Ishikawa (cell line): ENCODE data around the gene DNAH17.

Experiments
- CEBPB ChIP-seq: IDR thresholded peaks from 2 replicates; pipeline ENCODE4 v1.6.1; 2012
- CREB1 ChIP-seq: IDR thresholded peaks from 2 replicates; pipeline ENCODE4 v1.6.1; 2012; ENCODE audit warnings: low read depth
- EGR1 ChIP-seq: IDR thresholded peaks from 2 replicates; pipeline ENCODE4 v1.6.1; 2012
- EP300 ChIP-seq: IDR thresholded peaks from 2 replicates; pipeline ENCODE4 v1.6.1; 2012; ENCODE audit warnings: borderline replicate concordance
- FOXM1 ChIP-seq: IDR thresholded peaks from 2 replicates; pipeline ENCODE4 v1.6.1; 2012; ENCODE audit warnings: low read depth, borderline replicate concordance
- MAX ChIP-seq: IDR thresholded peaks from 2 replicates; pipeline ENCODE4 v1.6.1; 2012
- NFIC ChIP-seq: IDR thresholded peaks from 2 replicates; pipeline ENCODE4 v1.6.1; 2012
- RAD21 ChIP-seq: IDR thresholded peaks from 2 replicates; pipeline ENCODE4 v1.6.1; 2012; ENCODE audit warnings: low read depth
- REST ChIP-seq: IDR thresholded peaks from 2 replicates; pipeline ENCODE4 v1.6.1; 2012; ENCODE audit warnings: low read depth, mild to moderate bottlenecking
- TAF1 ChIP-seq: IDR thresholded peaks from 2 replicates; pipeline ENCODE4 v1.6.1; 2012; ENCODE audit warnings: low read depth, mild to moderate bottlenecking
- TCF12 ChIP-seq: IDR thresholded peaks from 2 replicates; pipeline ENCODE4 v1.6.1; 2012; ENCODE audit warnings: low read depth
- TEAD4 ChIP-seq: IDR thresholded peaks from 2 replicates; pipeline ENCODE4 v1.6.1; 2012
- YY1 ChIP-seq: IDR thresholded peaks from 2 replicates; pipeline ENCODE4 v1.6.1; 2012; ENCODE audit warnings: low read depth
- ZBTB7A ChIP-seq: IDR thresholded peaks from 2 replicates; pipeline ENCODE4 v1.6.1; 2012; ENCODE audit warnings: low read depth
- TF ChIP-seq, protein P1 (sequence below): IDR thresholded peaks from 2 replicates; pipeline ENCODE4 v1.6.1; 2012

Gene DNAH17

GRCh38 chr17:78458091-78458490 lies 119.1 kb downstream of the DNAH17 start:
- TF ChIP-seq YY1 (no peak), TEAD4 (no peak), EP300 (no peak), RAD21 (no peak), TAF1 (no peak), EGR1 (no peak), ZBTB7A (no peak), REST (no peak), MAX (no peak), CEBPB (no peak), NFIC (no peak), FOXM1 (no peak), CREB1 (no peak)
- TF ChIP-seq, protein P1, sequence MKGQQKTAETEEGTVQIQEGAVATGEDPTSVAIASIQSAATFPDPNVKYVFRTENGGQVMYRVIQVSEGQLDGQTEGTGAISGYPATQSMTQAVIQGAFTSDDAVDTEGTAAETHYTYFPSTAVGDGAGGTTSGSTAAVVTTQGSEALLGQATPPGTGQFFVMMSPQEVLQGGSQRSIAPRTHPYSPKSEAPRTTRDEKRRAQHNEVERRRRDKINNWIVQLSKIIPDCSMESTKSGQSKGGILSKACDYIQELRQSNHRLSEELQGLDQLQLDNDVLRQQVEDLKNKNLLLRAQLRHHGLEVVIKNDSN: no peak

DNA sequence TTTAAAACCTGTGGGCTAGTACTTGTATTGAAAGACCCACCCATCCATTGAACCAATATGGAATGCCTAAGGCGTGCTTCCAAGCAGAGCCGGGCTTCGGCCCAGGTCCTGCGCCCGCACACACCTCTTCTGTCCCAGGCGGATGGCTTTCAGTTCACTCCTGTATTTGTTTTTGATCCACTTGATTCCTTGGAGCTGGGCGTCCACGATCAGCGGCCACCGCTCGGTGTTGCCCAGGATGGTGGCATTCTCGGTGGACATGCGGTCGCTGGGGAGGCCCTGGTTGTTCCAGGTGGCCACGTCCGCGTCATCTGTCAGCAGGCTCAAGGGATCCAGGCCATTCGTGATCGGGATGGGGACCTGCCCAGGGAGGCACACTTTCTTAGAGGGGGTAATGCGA lies 122.8 kb downstream of the DNAH17 start:
- TF ChIP-seq EP300 (no peak), RAD21 (no peak), YY1 (no peak), REST (no peak), ZBTB7A (no peak), CEBPB (no peak), EGR1 (no peak), NFIC (no peak), TEAD4 (no peak), CREB1 (no peak), FOXM1 (no peak), TAF1 (no peak), TCF12 (no peak), MAX (no peak)
- TF ChIP-seq, protein P1: no peak

GRCh38 chr17:78451753-78452152 lies 125.4 kb downstream of the DNAH17 start:
- no peak for TF ChIP-seq EP300
- TF ChIP-seq YY1: no peak
- TF ChIP-seq ZBTB7A: no peak
- no peak for TF ChIP-seq TEAD4
- TF ChIP-seq EGR1: no peak
- no peak for TF ChIP-seq FOXM1
- TF ChIP-seq CEBPB: no peak
- no peak for TF ChIP-seq NFIC
- TF ChIP-seq CREB1: no peak
- TF ChIP-seq TAF1: no peak

DNA sequence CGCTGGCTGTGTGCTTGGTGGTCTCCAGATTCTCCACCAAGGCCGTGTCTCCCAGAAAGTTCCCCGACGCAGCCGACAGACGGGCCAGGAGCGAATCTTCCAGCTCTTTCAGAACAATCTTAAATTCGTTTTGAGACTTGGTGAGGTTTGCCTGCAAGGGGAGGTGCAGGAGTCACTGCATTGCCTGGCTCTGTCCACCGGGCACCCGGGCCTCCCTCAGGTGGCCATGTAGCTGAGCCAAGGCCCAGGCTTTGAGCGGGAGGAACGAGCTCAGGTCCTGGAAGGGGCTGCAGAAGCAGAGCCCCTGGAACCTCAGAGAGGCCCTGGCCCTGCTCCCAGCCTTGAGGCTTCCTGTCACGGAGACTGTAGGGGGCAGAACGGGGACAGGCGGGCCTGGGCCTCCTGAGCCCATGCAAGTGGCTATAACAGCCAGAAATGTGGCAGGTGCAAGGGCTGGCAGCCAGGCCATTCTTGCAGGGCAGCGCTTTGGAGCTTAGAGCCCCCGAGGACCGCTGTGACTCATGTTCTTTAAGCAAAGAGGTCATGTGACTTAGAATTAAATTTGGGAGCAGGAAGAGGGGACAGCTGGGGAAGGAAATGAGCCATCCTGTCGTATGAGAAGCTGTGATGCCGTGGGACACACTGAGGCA lies 126.4 kb downstream of the DNAH17 start:
- no peak for TF ChIP-seq EGR1
- TF ChIP-seq CREB1: no peak
- TF ChIP-seq, protein P1: no peak
- no peak for TF ChIP-seq FOXM1
- TF ChIP-seq TCF12: no peak
- no peak for TF ChIP-seq MAX
- TF ChIP-seq RAD21: no peak
- no peak for TF ChIP-seq TEAD4
- TF ChIP-seq EP300: no peak
- no peak for TF ChIP-seq CEBPB
- no peak for TF ChIP-seq NFIC
- no peak for TF ChIP-seq TAF1
- no peak for TF ChIP-seq ZBTB7A
- TF ChIP-seq REST: no peak
- no peak for TF ChIP-seq YY1
